H1 (cell line): Measurements from ENCODE around the gene SNX32. TPM values are rescaled to one million over a fixed set of nuclear protein-coding genes. Genes with fewer than 3 reads are reported as not detected.

Source experiments
- CTCF ChIA-PET: fragments of 300-600 bp; sonication (Branson Sonifier 250); formaldehyde crosslinking; loops from one replicate; lab custom pipeline; 2021; ENCODE audit not compliant: partially characterized antibody; lab: Charles Lee
- POLR2A ChIA-PET: fragments of 300-600 bp; sonication (Branson Sonifier 250); formaldehyde crosslinking; loops from one replicate; lab custom pipeline; 2021; ENCODE audit warnings: inconsistent platforms; ENCODE audit not compliant: partially characterized antibody; lab: Charles Lee
- DNase-seq, 2 experiments: peaks; one replicate each; pipeline versions ENCODE4 v3.0.0 to v3.0.0-alpha.2; 2010 to 2022; ENCODE audit warnings: low spot score in 2 of 2, low read depth in 1 of 2, mixed read lengths in 1 of 2
- FAIRE-seq: peaks from 2 replicates; lab custom pipeline; 2011; peaks lifted over from hg19 to GRCh38; lab: Jason Lieb, UNC
- H2AFZ ChIP-seq: 2 replicates; pipeline ENCODE4 v1.8.1; 2012; ENCODE audit warnings: low read length, inconsistent platforms
- H2AK5ac ChIP-seq: 2 replicates; pipeline ENCODE4 v1.6.1; 2013; ENCODE audit warnings: low read depth, low read length
- H2BK120ac ChIP-seq: replicated peaks from 2 replicates; pipeline ENCODE3; 2013; ENCODE audit warnings: low read depth, low read length, inconsistent platforms
- H2BK12ac ChIP-seq: 2 replicates; pipeline ENCODE4 v1.6.1; 2013; ENCODE audit warnings: low read depth, low read length
- H2BK15ac ChIP-seq: 2 replicates; pipeline ENCODE4 v1.6.1; 2013; ENCODE audit warnings: low read length
- H2BK20ac ChIP-seq: 2 replicates; pipeline ENCODE4 v1.6.1; 2013; ENCODE audit warnings: low read length
- H2BK5ac ChIP-seq: 2 replicates; pipeline ENCODE4 v1.6.1; 2013; ENCODE audit warnings: low read depth, low read length
- H3K14ac ChIP-seq: 2 replicates; pipeline ENCODE4 v1.6.1; 2013; ENCODE audit warnings: inconsistent platforms; ENCODE audit not compliant: insufficient read length
- H3K18ac ChIP-seq: 2 replicates; pipeline ENCODE4 v1.6.1; 2013; ENCODE audit warnings: low read length; ENCODE audit errors: extremely low read depth
- H3K23ac ChIP-seq: 2 replicates; pipeline ENCODE4 v1.6.1; 2013; ENCODE audit warnings: inconsistent platforms; ENCODE audit not compliant: insufficient read length
- H3K23me2 ChIP-seq: 2 replicates; pipeline ENCODE4 v1.6.1; 2013; ENCODE audit warnings: low read depth, low read length
- H3K27ac ChIP-seq: 2 replicates; pipeline ENCODE4 v1.6.1; 2011; ENCODE audit warnings: low read depth, low read length, inconsistent platforms
- H3K27me3 ChIP-seq, 4 experiments: replicated peaks in 1 of 4; 1 replicate in 1 of 4; 2 replicates in 3 of 4; pipeline versions ENCODE4 v1.6.1 to v1.8.1; 2011 to 2013; ENCODE audit warnings: low read length in 3 of 4, mild to moderate bottlenecking in 3 of 4, inconsistent platforms in 2 of 4, mixed read lengths in 2 of 4, moderate library complexity in 1 of 4; ENCODE audit not compliant: control insufficient read depth in 3 of 4, insufficient read depth in 3 of 4; ENCODE audit errors: extremely low read depth in 1 of 4
- H3K36me3 ChIP-seq, 4 experiments: 2 replicates each; pipeline versions ENCODE4 v1.6.1 to v1.8.1; 2011 to 2013; ENCODE audit warnings: mild to moderate bottlenecking in 4 of 4, low read length in 3 of 4, moderate library complexity in 2 of 4, control low read depth in 1 of 4, inconsistent platforms in 1 of 4; ENCODE audit not compliant: insufficient read depth in 4 of 4, control insufficient read depth in 2 of 4
- H3K4ac ChIP-seq: replicated peaks from 2 replicates; pipeline ENCODE3; 2013; ENCODE audit warnings: low read length, low read depth, mixed read lengths, inconsistent platforms; ENCODE audit not compliant: insufficient read length
- H3K4me1 ChIP-seq, 4 experiments: replicated peaks in 1 of 4; 1 replicate in 1 of 4; 2 replicates in 3 of 4; pipeline versions ENCODE4 v1.6.1 to v1.8.1; 2011 to 2013; ENCODE audit warnings: low read length in 3 of 4, inconsistent platforms in 2 of 4, mixed read lengths in 1 of 4; ENCODE audit not compliant: insufficient read depth in 4 of 4, control insufficient read depth in 3 of 4
- H3K4me2 ChIP-seq, 2 experiments: 2 replicates each; pipeline versions ENCODE4 v1.6.1 to v1.8.1; 2011 to 2013; ENCODE audit warnings: low read depth in 2 of 2, low read length in 2 of 2, control low read depth in 1 of 2, inconsistent platforms in 1 of 2, mild to moderate bottlenecking in 1 of 2; ENCODE audit not compliant: insufficient read depth in 1 of 2
- H3K4me3 ChIP-seq, 4 experiments: fragments of 200-600, 300-600 bp in 1 of 4; sonication (generic), shearing (Covaris generic), sonication (Bioruptor Twin) in 1 of 4; 2 replicates each; pipeline versions ENCODE4 v1.5.1 to v1.8.1; 2011 to 2016; ENCODE audit warnings: low read length in 4 of 4, low read depth in 3 of 4, control low read depth in 2 of 4, inconsistent platforms in 2 of 4, mild to moderate bottlenecking in 2 of 4, mixed read lengths in 1 of 4, moderate library complexity in 1 of 4; ENCODE audit not compliant: insufficient read depth in 2 of 4; ENCODE audit errors: extremely low read depth in 1 of 4
- H3K56ac ChIP-seq: replicated peaks from 2 replicates; pipeline ENCODE3; 2013; ENCODE audit warnings: low read depth, mild to moderate bottlenecking, mixed read lengths, low read length, inconsistent platforms; ENCODE audit not compliant: insufficient read length
- H3K79me1 ChIP-seq: 2 replicates; pipeline ENCODE4 v1.6.1; 2013; ENCODE audit warnings: low read depth, low read length, control low read depth
- H3K79me2 ChIP-seq, 2 experiments: 2 replicates each; pipeline versions ENCODE4 v1.6.1 to v1.8.1; 2012 to 2013; ENCODE audit warnings: low read length in 2 of 2, mild to moderate bottlenecking in 2 of 2, inconsistent platforms in 1 of 2; ENCODE audit not compliant: insufficient read depth in 2 of 2, control insufficient read depth in 1 of 2
- H3K9ac ChIP-seq, 4 experiments: replicated peaks in 1 of 4; 1 replicate in 1 of 4; 2 replicates in 3 of 4; pipeline versions ENCODE4 v1.6.1 to v1.8.1; 2011 to 2013; ENCODE audit warnings: low read depth in 3 of 4, low read length in 3 of 4, control low read depth in 2 of 4, mild to moderate bottlenecking in 2 of 4, moderate library complexity in 2 of 4, inconsistent platforms in 1 of 4; ENCODE audit errors: extremely low read depth in 1 of 4
- H3K9me3 ChIP-seq, 2 experiments: 2 replicates each; pipeline versions ENCODE4 v1.6.1 to v1.8.1; 2012 to 2013; ENCODE audit warnings: mild to moderate bottlenecking in 2 of 2, moderate library complexity in 2 of 2, control low read depth in 1 of 2, inconsistent platforms in 1 of 2, low read depth in 1 of 2, low read length in 1 of 2, mixed read lengths in 1 of 2; ENCODE audit not compliant: insufficient read depth in 2 of 2
- H4K20me1 ChIP-seq, 2 experiments: replicated peaks in 1 of 2; 2 replicates each; pipeline versions ENCODE3 to v1.8.1; 2011 to 2013; ENCODE audit warnings: inconsistent platforms in 2 of 2, low read length in 2 of 2, mild to moderate bottlenecking in 1 of 2; ENCODE audit not compliant: insufficient read depth in 2 of 2, control insufficient read depth in 1 of 2
- H4K5ac ChIP-seq: 2 replicates; pipeline ENCODE4 v1.6.1; 2013; ENCODE audit warnings: low read length, low read depth, mixed read lengths, inconsistent platforms; ENCODE audit not compliant: insufficient read length
- H4K8ac ChIP-seq: 2 replicates; pipeline ENCODE4 v1.8.0; 2013; ENCODE audit warnings: mild to moderate bottlenecking, moderate library complexity, low read length, inconsistent platforms; ENCODE audit not compliant: insufficient read depth; ENCODE audit errors: extremely low read depth
- H4K91ac ChIP-seq: replicated peaks from 2 replicates; pipeline ENCODE3; 2013; ENCODE audit warnings: low read length, mixed read lengths, inconsistent platforms; ENCODE audit not compliant: insufficient read length
- CTBP2 ChIP-seq: IDR thresholded peaks from 2 replicates; pipeline ENCODE4 v1.7.0; 2011; ENCODE audit warnings: borderline replicate concordance, mild to moderate bottlenecking, moderate library complexity, mixed read lengths, low read length; ENCODE audit not compliant: insufficient read depth, insufficient read length
- EGR1 ChIP-seq: IDR thresholded peaks from 2 replicates; pipeline ENCODE4 v1.6.1; 2011; ENCODE audit warnings: low read depth, low read length, borderline replicate concordance
- EZH2 ChIP-seq: fragments of 200-600 bp; sonication (generic); IDR thresholded peaks from 2 replicates; pipeline ENCODE4 v1.7.1; 2012; ENCODE audit warnings: low read depth, mild to moderate bottlenecking, moderate library complexity, low read length, inconsistent platforms; ENCODE audit not compliant: severe bottlenecking
- JUN ChIP-seq: IDR thresholded peaks from 2 replicates; pipeline ENCODE4 v1.6.1; 2011; ENCODE audit warnings: low read depth, mild to moderate bottlenecking, improper control_type of control experiment, low read length
- KDM1A ChIP-seq: fragments of 200-600, 300-600 bp; sonication (generic); IDR thresholded peaks from 2 replicates; pipeline ENCODE4 v1.7.1; 2016; ENCODE audit warnings: mild to moderate bottlenecking, low read length, borderline replicate concordance
- KDM4A ChIP-seq: IDR thresholded peaks from one replicate; pipeline ENCODE4 v1.7.1; 2012; ENCODE audit warnings: low read depth, mild to moderate bottlenecking, moderate library complexity, low read length, inconsistent platforms; ENCODE audit not compliant: severe bottlenecking
- MAFK ChIP-seq: IDR thresholded peaks from 2 replicates; pipeline ENCODE4 v1.6.1; 2012; ENCODE audit warnings: low read depth, mild to moderate bottlenecking, improper control_type of control experiment, low read length
- POLR2AphosphoS5 ChIP-seq: IDR thresholded peaks from 2 replicates; pipeline ENCODE4 v1.6.1; 2011; ENCODE audit warnings: low read depth, low read length
- SUZ12 ChIP-seq: fragments of 200-600 bp; sonication (generic); IDR thresholded peaks from 2 replicates; pipeline ENCODE4 v1.6.1; 2012; ENCODE audit warnings: mild to moderate bottlenecking, inconsistent platforms, low read length, moderate library complexity, mixed read lengths
- TEAD4 ChIP-seq: IDR thresholded peaks from 2 replicates; pipeline ENCODE4 v1.6.1; 2012; ENCODE audit warnings: low read depth, low read length, inconsistent platforms, mixed read lengths
- WGBS, 2 experiments: shearing (Covaris generic) in 1 of 2; methylation state at CpG; one replicate each; pipeline versions ENCODE4 v1.1.6 to v1.1.7; 2013 to 2015; ENCODE audit warnings: low lambda C conversion rate in 2 of 2, mixed read lengths in 2 of 2, inconsistent platforms in 1 of 2, low coverage in 1 of 2, missing lambda C conversion rate in 1 of 2; ENCODE audit not compliant: insufficient replicate concordance in 2 of 2, insufficient coverage in 1 of 2, insufficient read length in 1 of 2; ENCODE audit errors: extremely low coverage in 1 of 2, missing lambda C conversion rate in 1 of 2; 5-methylcytosine and 5-hydroxymethylcytosine counted together
- polyA plus RNA-seq, 7 experiments: library from polyadenylated mRNA; depleted of rRNA in 3 of 7; stranded (reverse) in 5 of 7; unstranded in 2 of 7; fragments of >200 nt in 5 of 7; fragments of 200-250 nt in 2 of 7; gene quantifications; 1 replicate in 5 of 7; 2 replicates in 1 of 7; 4 replicates in 1 of 7; pipeline versions ENCODE4 v1.2.1 to v1.2.3, GENCODE V29; 2011 to 2013; ENCODE audit warnings: missing spikeins in 2 of 7, mixed read lengths in 2 of 7
- total RNA-seq: library from RNA; stranded (reverse); fragmentation: NEBNext Ultra II Directional; extraction: Animal tissue kit (Norgen Biotek cat#: 25700); gene quantifications from 2 replicates; pipeline ENCODE4 v1.2.1, GENCODE V29; 2021
- TF ChIP-seq, protein P1 (sequence below): IDR thresholded peaks from 2 replicates; pipeline ENCODE4 v1.6.1; 2011; ENCODE audit warnings: low read length, improper control_type of control experiment

SNX32 gene
- total and polyA plus RNA-seq, 2 of the 8 experiments (the other 6 are each of a cell fraction or from before 2014, with no cell fraction given): 0.76 to 2.2 TPM

DNA sequence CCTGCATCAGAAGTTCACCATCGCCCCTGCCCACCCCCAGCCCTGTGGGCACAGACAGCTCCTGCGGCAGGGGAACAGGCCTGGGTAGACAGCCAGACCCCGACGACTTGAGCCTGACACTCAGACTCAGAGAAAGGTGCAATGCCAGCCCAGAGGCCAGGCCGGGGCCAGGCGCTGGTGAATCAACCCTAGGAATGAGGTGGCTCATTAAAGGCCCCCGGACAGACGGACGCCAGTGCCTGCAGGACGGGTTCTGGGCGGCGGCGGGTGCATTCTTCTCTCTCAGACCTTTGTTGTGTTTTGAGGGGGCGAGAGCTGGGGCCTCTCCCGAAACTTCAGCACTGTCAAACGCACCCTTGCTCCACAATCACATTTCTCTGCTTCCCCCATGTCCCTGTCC, 41.3 kb upstream of the SNX32 start:
- no peak for DNase-seq
- Histone ChIP-seq H3K4ac (no peak overlapping the region), H2BK15ac (no peak overlapping the region), H4K91ac (no peak overlapping the region), H3K27me3 (peaks cover 0 to 17% (median 12%) of the 10 kb centered on the region in 4 experiments; a peak in 5 of 7 replicates), H3K4me3 (no peak overlapping the region), H2BK12ac (no peak overlapping the region), H3K18ac (no peak overlapping the region), H3K23ac (no peak overlapping the region), H4K8ac (no peak overlapping the region), H2AFZ (no peak overlapping the region), H3K56ac (no peak overlapping the region), H2BK120ac (no peak overlapping the region), H3K9ac (no peak overlapping the region), H3K27ac (no peak overlapping the region), H3K4me1 (peaks cover 14 to 29% (median 25%) of the 10 kb centered on the region in 4 experiments), H2BK5ac (no peak overlapping the region), H3K4me2 (no peak overlapping the region), H3K14ac (no peak overlapping the region), H2AK5ac (0 out of 2 replicates have a peak overlapping the region, but pooled peaks have one; percentile 72), H3K79me1 (0 out of 2 replicates have a peak, but pooled peaks cover 3% of the 10 kb centered on the region), H3K36me3 (peaks cover 0 to 3% (median 0%) of the 10 kb centered on the region in 4 experiments; a peak in 3 of 8 replicates), H3K9me3 (no peaks in the 10 kb centered on the region), H2BK20ac (no peak overlapping the region), H4K5ac (no peak overlapping the region), H3K23me2 (peaks cover 5% of the 10 kb centered on the region; the same call in 1 of the 2 replicates), H3K79me2 (no peaks in the 10 kb centered on the region), H4K20me1 (no peaks in the 10 kb centered on the region)
- 95% methylated on average over 13 of the region's 16 CpGs; no CpG with 5 or more reads in 1 of the 2 experiments for WGBS, 2 experiments
- POLR2A ChIA-PET: interaction anchor here (1.1 to 1.5 kb wide), 4 partner anchors 9 to 72 kb away, joined by 3 to 8 read pairs (median 4); partner anchors contain the start of genes CFL1 and RNASEH2C
- CTCF ChIA-PET: interaction anchor here (0.7 to 12.7 kb wide), 14 partner anchors 8 to 95 kb away, joined by 3 to 128 read pairs (median 3); partner anchors contain the start of gene AP5B1
- no peak for FAIRE-seq
- TF ChIP-seq MAFK (no peak), EZH2 (no peak), TEAD4 (no peak), JUN (no peak), KDM1A (no peak), CTBP2 (no peak), KDM4A (no peak), SUZ12 (no peak), EGR1 (no peak), POLR2AphosphoS5 (no peak)
- TF ChIP-seq, protein P1, sequence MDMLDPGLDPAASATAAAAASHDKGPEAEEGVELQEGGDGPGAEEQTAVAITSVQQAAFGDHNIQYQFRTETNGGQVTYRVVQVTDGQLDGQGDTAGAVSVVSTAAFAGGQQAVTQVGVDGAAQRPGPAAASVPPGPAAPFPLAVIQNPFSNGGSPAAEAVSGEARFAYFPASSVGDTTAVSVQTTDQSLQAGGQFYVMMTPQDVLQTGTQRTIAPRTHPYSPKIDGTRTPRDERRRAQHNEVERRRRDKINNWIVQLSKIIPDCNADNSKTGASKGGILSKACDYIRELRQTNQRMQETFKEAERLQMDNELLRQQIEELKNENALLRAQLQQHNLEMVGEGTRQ: no peak
